GM18499 (cell line): Measurements from ENCODE around the gene RALY.

Experiments
- ATAC-seq: cut with Tn5 transposase; IDR thresholded peaks from one replicate; pipeline ENCODE4 v1.9.1; 2021; ENCODE audit warnings: moderate number of reproducible peaks; ENCODE audit not compliant: insufficient read depth, unreplicated experiment

Gene RALY

GRCh38 chr20:34045930-34046725 lies 52.4 kb downstream of the RALY start:
- no peak for ATAC-seq

- ATAC-seq = no peak
These were observed 53.4 kb downstream of the RALY start for GRCh38 chr20:34047010-34047687.

GRCh38 chr20:34047917-34048316 lies 54.2 kb downstream of the RALY start:
- ATAC-seq = no peak

GRCh38 chr20:34049389-34049788 lies 55.7 kb downstream of the RALY start:
- ATAC-seq = no peak

- ATAC-seq = no peak
These were observed 56.4 kb downstream of the RALY start for GRCh38 chr20:34049897-34050695.

- no peak for ATAC-seq
These were observed 58.7 kb downstream of the RALY start for GRCh38 chr20:34052414-34052813.

- ATAC-seq = no peak
These were observed 61.6 kb downstream of the RALY start for GRCh38 chr20:34055290-34055689.

GRCh38 chr20:34058831-34059230 lies 65.1 kb downstream of the RALY start:
- no peak for ATAC-seq

- ATAC-seq = no peak
These were observed 67.3 kb downstream of the RALY start for GRCh38 chr20:34060970-34061369.

- ATAC-seq = no peak
These were observed 68.0 kb downstream of the RALY start for GRCh38 chr20:34061695-34062094.

- ATAC-seq = no peak
These were observed 69.1 kb downstream of the RALY start for GRCh38 chr20:34062570-34063482.

GRCh38 chr20:34064286-34064685 lies 70.6 kb downstream of the RALY start:
- no peak for ATAC-seq

- ATAC-seq = no peak
These were observed 71.5 kb downstream of the RALY start for GRCh38 chr20:34065260-34065659.

GRCh38 chr20:34066476-34067090 lies 72.9 kb downstream of the RALY start:
- ATAC-seq = no peak

- no peak for ATAC-seq
These were observed 74.3 kb downstream of the RALY start for GRCh38 chr20:34068001-34068400.

- no peak for ATAC-seq
These were observed 75.8 kb downstream of the RALY start for GRCh38 chr20:34069341-34070078.

- ATAC-seq = no peak
These were observed 76.3 kb downstream of the RALY start for GRCh38 chr20:34070079-34070439.

GRCh38 chr20:34070859-34071258 lies 77.1 kb downstream of the RALY start:
- ATAC-seq = no peak

GRCh38 chr20:34072076-34072475 lies 78.4 kb downstream of the RALY start:
- ATAC-seq = no peak
